WERI-Rb-1 (cell line): Measurements from ENCODE around the gene LCMT1.

Experiments
- DNase-seq: peaks from one replicate; pipeline ENCODE4 v3.0.0-alpha.2; 2020
- H3K27ac ChIP-seq: fragments of 250-450 bp; sonication (Bioruptor Pico); 2 replicates; pipeline ENCODE4 v1.5.1; 2020; ENCODE audit warnings: mild to moderate bottlenecking, moderate library complexity
- H3K27me3 ChIP-seq: fragments of 250-450 bp; sonication (Bioruptor Pico); 2 replicates; pipeline ENCODE4 v1.5.1; 2021; ENCODE audit warnings: mild to moderate bottlenecking, low read depth, moderate library complexity; ENCODE audit not compliant: insufficient read depth, severe bottlenecking
- H3K36me3 ChIP-seq: fragments of 250-450 bp; sonication (Bioruptor Pico); 2 replicates; pipeline ENCODE4 v1.5.1; 2020; ENCODE audit warnings: mild to moderate bottlenecking, moderate library complexity
- H3K4me3 ChIP-seq: 2 replicates; pipeline ENCODE4 v1.5.1; 2011; ENCODE audit warnings: low read depth, mild to moderate bottlenecking, control low read depth, low read length
- H3K9me3 ChIP-seq: fragments of 250-450 bp; sonication (Bioruptor Pico); 2 replicates; pipeline ENCODE4 v1.5.1; 2021; ENCODE audit warnings: mild to moderate bottlenecking, moderate library complexity; ENCODE audit not compliant: severe bottlenecking
- TF ChIP-seq, protein P1 (sequence below): IDR thresholded peaks from 2 replicates; pipeline ENCODE4 v1.5.1; 2011; ENCODE audit warnings: low read depth, mild to moderate bottlenecking, control low read depth, inconsistent platforms, low read length

Gene LCMT1

DNA sequence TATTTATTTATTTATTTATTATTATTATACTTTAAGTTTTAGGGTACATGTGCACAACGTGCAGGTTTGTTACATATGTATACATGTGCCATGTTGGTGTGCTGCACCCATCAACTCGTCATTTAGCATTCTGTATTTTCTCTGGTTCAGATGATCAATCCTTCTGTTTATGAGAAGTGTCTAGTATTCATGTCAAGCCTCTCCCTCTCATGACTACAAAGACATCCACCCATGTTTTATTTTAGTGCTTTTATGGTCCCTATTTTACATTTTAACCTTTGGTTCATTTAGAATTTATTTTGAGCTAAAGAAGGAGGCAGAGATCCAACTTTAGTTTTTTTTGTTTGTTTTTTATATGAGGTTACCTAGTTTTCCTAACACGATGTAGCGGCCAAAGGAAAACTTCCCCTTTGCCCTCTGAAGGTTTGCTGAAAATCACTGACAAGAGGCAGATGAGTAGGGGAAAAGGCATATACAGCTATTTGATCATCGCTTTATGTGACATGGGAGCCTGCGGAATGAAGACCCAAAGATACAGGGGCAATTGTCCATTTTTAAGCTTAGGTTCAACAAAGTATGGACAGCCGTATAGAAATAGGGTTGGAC, 82.8 kb downstream of the LCMT1 start:
- Histone ChIP-seq H3K36me3 (no peaks in the 10 kb centered on the region), H3K27me3 (no peaks in the 10 kb centered on the region), H3K4me3 (no peak overlapping the region), H3K9me3 (no peaks in the 10 kb centered on the region), H3K27ac (no peak overlapping the region)
- TF ChIP-seq, protein P1, sequence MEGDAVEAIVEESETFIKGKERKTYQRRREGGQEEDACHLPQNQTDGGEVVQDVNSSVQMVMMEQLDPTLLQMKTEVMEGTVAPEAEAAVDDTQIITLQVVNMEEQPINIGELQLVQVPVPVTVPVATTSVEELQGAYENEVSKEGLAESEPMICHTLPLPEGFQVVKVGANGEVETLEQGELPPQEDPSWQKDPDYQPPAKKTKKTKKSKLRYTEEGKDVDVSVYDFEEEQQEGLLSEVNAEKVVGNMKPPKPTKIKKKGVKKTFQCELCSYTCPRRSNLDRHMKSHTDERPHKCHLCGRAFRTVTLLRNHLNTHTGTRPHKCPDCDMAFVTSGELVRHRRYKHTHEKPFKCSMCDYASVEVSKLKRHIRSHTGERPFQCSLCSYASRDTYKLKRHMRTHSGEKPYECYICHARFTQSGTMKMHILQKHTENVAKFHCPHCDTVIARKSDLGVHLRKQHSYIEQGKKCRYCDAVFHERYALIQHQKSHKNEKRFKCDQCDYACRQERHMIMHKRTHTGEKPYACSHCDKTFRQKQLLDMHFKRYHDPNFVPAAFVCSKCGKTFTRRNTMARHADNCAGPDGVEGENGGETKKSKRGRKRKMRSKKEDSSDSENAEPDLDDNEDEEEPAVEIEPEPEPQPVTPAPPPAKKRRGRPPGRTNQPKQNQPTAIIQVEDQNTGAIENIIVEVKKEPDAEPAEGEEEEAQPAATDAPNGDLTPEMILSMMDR, result no peak
- no peak for DNase-seq

DNA sequence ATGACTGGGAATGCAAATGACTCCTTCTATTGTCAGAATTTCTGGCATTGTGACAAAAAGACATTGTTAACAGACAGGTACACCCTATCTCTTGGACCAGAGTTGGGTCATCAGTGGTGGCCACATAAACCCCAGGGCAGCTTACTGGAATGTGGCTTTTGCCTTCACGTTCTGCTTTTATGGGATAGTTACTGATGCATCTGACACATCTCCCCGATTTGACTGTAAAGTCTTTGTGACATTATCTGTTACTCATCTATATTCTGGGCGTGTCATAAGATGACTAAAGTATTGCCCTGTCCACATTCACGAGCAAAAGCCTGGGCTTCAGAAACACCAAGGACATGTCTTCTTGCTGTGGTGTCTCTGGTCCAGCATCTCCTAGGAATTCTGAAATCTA, 86.5 kb downstream of the LCMT1 start:
- H3K9me3 ChIP-seq, result no peaks in the 10 kb centered on the region
- DNase-seq, result no peak
- TF ChIP-seq, protein P1, result no peak

DNA sequence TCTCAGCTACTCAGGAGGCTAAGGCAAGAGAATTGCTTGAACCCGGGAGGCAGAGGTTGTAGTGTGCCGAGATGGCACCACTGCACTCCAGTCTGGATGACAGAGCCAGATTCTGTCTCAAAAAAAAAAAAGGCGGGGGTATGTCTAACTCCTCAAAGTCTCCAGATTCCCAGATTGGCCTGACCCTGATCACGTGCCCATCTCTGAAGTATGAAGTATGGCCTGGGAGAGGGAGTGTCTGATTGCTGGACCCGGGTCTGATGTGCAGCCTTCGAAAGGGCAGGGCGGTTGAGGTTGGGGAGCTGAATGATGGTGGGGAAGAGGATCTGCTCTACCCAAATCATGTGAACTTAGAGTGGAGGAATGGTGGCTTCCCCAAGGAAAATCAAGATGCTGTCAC, 87.9 kb downstream of the LCMT1 start:
- Histone ChIP-seq H3K9me3 (no peaks in the 10 kb centered on the region), H3K27ac (no peak overlapping the region), H3K27me3 (no peaks in the 10 kb centered on the region), H3K36me3 (no peaks in the 10 kb centered on the region), H3K4me3 (no peak overlapping the region)
- TF ChIP-seq, protein P1, result no peak
- DNase-seq, result no peak

More for the DNA sequence above, 86.5 kb downstream of the LCMT1 start:
- Histone ChIP-seq H3K27me3 (no peaks in the 10 kb centered on the region), H3K36me3 (no peaks in the 10 kb centered on the region), H3K4me3 (no peak overlapping the region), H3K27ac (no peak overlapping the region)

DNA sequence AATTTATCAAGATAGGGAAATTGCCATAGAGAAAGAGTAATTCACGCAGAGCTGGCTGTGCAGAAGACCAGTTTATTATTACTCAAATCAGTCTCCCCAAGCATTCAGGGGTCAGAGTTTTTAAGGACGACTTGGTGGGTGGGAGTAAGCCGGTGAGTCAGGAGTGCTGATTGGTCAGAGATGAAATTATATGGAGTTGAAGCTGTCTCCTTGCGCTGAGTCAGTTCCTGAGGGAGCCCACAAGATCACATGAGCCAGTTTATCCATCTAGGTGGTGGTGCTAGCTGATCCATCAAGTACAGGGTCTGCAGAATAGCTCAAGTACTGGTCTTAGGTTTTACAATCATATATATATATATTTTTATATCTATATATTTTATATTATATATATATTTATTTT, 99.2 kb downstream of the LCMT1 start:
- Histone ChIP-seq H3K27me3 (no peaks in the 10 kb centered on the region), H3K27ac (no peak overlapping the region), H3K4me3 (no peak overlapping the region), H3K9me3 (no peaks in the 10 kb centered on the region), H3K36me3 (no peaks in the 10 kb centered on the region)
- no peak for DNase-seq
- TF ChIP-seq, protein P1, result no peak

DNA sequence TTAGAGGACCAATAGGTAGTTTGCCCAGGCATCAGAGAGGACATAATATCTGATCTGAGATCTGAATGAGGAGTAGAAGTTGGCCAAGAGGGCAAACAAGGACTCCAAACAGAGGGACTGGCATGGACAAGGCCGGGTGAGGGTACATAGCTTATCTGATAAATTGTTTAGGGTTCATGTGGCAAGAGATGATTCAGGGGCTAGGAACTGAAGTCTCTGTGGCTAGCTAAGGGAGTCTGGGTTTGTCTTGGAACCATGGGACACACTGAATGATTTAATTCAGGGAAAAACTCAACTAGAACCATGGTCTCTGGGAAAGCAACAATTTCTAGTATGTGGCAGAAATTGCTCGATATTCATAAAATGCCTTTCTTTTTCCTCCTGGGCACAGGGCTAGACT, 101.1 kb downstream of the LCMT1 start:
- no peak overlapping the region for H3K4me3 ChIP-seq
- no peak overlapping the region for H3K27ac ChIP-seq
- no peaks in the 10 kb centered on the region for H3K9me3 ChIP-seq
- no peak for DNase-seq
- TF ChIP-seq, protein P1, result no peak
- no peaks in the 10 kb centered on the region for H3K27me3 ChIP-seq
- no peaks in the 10 kb centered on the region for H3K36me3 ChIP-seq
